Hepatocyte (in vitro differentiated cells): ENCODE data around the gene CLEC16A.

Experiments used
- CTCF ChIP-seq: fragments of 200-600 bp; sonication (generic); IDR thresholded peaks from 2 replicates; pipeline ENCODE4 v1.5.1; 2016; ENCODE audit warnings: antibody characterized with exemption, mild to moderate bottlenecking; ENCODE audit not compliant: poor library complexity
- EZH2 ChIP-seq: fragments of 200-600 bp; sonication (generic); IDR thresholded peaks from 2 replicates; pipeline ENCODE4 v1.6.1; 2016; ENCODE audit warnings: antibody characterized with exemption, mild to moderate bottlenecking, borderline replicate concordance

GRCh38 chr16:10923146-10923649 lies 21.2 kb upstream of the CLEC16A start:
- no peak for TF ChIP-seq CTCF
- no peak for TF ChIP-seq EZH2
